Measurements from ENCODE around the gene FKBP1B.
A peak's percentile ranks its signal among the peaks of the same experiment; 100 is the strongest.

The FKBP1B gene

GRCh38 chr2:24084386-24085199 lies 35.1 kb downstream of the FKBP1B start, which contains the start of gene TP53I3:
Gene TP53I3, minus strand, starts transcription at chr2:24084834. Its CDS starts 508 bp downstream, at chr2:24084326.
- H3K9ac ChIP-seq = peak within 1 kb of the TSS; percentile 63
- peak; percentile 97 for TF ChIP-seq CTCF (IDR thresholded peaks at IDR 0.05)
- peak within 1 kb of the TSS; percentile 96 for H2AFZ ChIP-seq
- H3K27ac ChIP-seq = peak within 1 kb of the TSS; percentile 95
- H3K4me2 ChIP-seq (ENCODE audit: low read length) = peak within 1 kb of the TSS; percentile 89
- H3K79me2 ChIP-seq = peaks cover 13% of the 10 kb centered on the region
- peaks cover 12% of the 10 kb centered on the region for H3K4me1 ChIP-seq
- H3K9me3 ChIP-seq (ENCODE audit: control insufficient read depth, low read length) = no peaks in the 10 kb centered on the region
- peak within 1 kb of the TSS; percentile 51 for H3K4me3 ChIP-seq (ENCODE audit: low read depth, low read length)
- H3K27me3 ChIP-seq (ENCODE audit: control insufficient read depth, insufficient read depth, low read length) = no peaks in the 10 kb centered on the region
- no peaks in the 10 kb centered on the region for H3K36me3 ChIP-seq (ENCODE audit: control insufficient read depth, insufficient read depth, low read length)

GRCh38 chr2:24085200-24085489 lies 35.6 kb downstream of the FKBP1B start:
- H3K9me3 ChIP-seq (ENCODE audit: control insufficient read depth, low read length) = no peaks in the 10 kb centered on the region
- H3K27ac ChIP-seq = peak overlapping the region; percentile 95
- H3K9ac ChIP-seq = peak overlapping the region; percentile 63
- H3K4me2 ChIP-seq (ENCODE audit: low read length) = peak overlapping the region; percentile 89
- no peaks in the 10 kb centered on the region for H3K27me3 ChIP-seq (ENCODE audit: control insufficient read depth, insufficient read depth, low read length)
- peak overlapping the region; percentile 96 for H2AFZ ChIP-seq
- TF ChIP-seq CTCF (IDR thresholded peaks at IDR 0.05) = no peak
- H3K36me3 ChIP-seq (ENCODE audit: control insufficient read depth, insufficient read depth, low read length) = no peaks in the 10 kb centered on the region
- H3K79me2 ChIP-seq = peaks cover 13% of the 10 kb centered on the region
- H3K4me3 ChIP-seq (ENCODE audit: low read depth, low read length) = peak overlapping the region; percentile 51
- peaks cover 12% of the 10 kb centered on the region for H3K4me1 ChIP-seq

GRCh38 chr2:24086241-24086640 lies 36.7 kb downstream of the FKBP1B start:
- Histone ChIP-seq H3K79me2 (peaks cover 12% of the 10 kb centered on the region), H3K36me3 (ENCODE audit: control insufficient read depth, insufficient read depth, low read length) (no peaks in the 10 kb centered on the region), H2AFZ (no peak overlapping the region), H3K9me3 (ENCODE audit: control insufficient read depth, low read length) (no peaks in the 10 kb centered on the region), H3K27ac (no peak overlapping the region), H3K9ac (no peak overlapping the region), H3K4me2 (ENCODE audit: low read length) (no peak overlapping the region), H3K4me1 (peaks cover 12% of the 10 kb centered on the region), H3K4me3 (ENCODE audit: low read depth, low read length) (no peak overlapping the region), H3K27me3 (ENCODE audit: control insufficient read depth, insufficient read depth, low read length) (no peaks in the 10 kb centered on the region)
- TF ChIP-seq CTCF (IDR thresholded peaks at IDR 0.05) = no peak

- H3K9me3 ChIP-seq (ENCODE audit: control insufficient read depth, low read length) = no peaks in the 10 kb centered on the region
- H3K9ac ChIP-seq = no peak overlapping the region
- H3K36me3 ChIP-seq (ENCODE audit: control insufficient read depth, insufficient read depth, low read length) = no peaks in the 10 kb centered on the region
- H3K4me3 ChIP-seq (ENCODE audit: low read depth, low read length) = no peak overlapping the region
- no peak overlapping the region for H2AFZ ChIP-seq
- no peak overlapping the region for H3K27ac ChIP-seq
- TF ChIP-seq CTCF (IDR thresholded peaks at IDR 0.05) = no peak
- no peak overlapping the region for H3K4me2 ChIP-seq (ENCODE audit: low read length)
- H3K4me1 ChIP-seq = peaks cover 12% of the 10 kb centered on the region
- no peaks in the 10 kb centered on the region for H3K27me3 ChIP-seq (ENCODE audit: control insufficient read depth, insufficient read depth, low read length)
- H3K79me2 ChIP-seq = peaks cover 8% of the 10 kb centered on the region
Observed at GRCh38 chr2:24087032-24087431, 37.5 kb downstream of the FKBP1B start.

All from parathyroid adenoma (tissue), 2 donors.